22Rv1 (cell line): ENCODE measurements around the gene ADCY2.

Experiments used
- CTCF ChIP-seq: fragments of 450-650 bp; IDR thresholded peaks from 2 replicates; pipeline ENCODE4 v1.5.1; 2017; ENCODE audit warnings: mild to moderate bottlenecking
- ZFX ChIP-seq: fragments of 450-650 bp; IDR thresholded peaks from 2 replicates; pipeline ENCODE4 v1.6.1; 2017; ENCODE audit warnings: antibody characterized with exemption, borderline replicate concordance

GRCh38 chr5:7363067-7363677, 32.8 kb upstream of the ADCY2 start:
- TF ChIP-seq CTCF (no peak), ZFX (no peak)
